ENCODE data around the gene CFAP70. TPM values are rescaled to one million over a fixed set of nuclear protein-coding genes. Genes with fewer than 3 reads are reported as not detected.

Gene CFAP70
- total and polyA plus RNA-seq, 2 of the 8 experiments (the other 6 are each of a cell fraction or from before 2014, with no cell fraction given), result 0.21 to 0.30 TPM

- no peak overlapping the region for H2BK15ac ChIP-seq (ENCODE audit: low read length)
- no peak overlapping the region for H4K8ac ChIP-seq (ENCODE audit: extremely low read depth, insufficient read depth, low read length)
- no peaks in the 10 kb centered on the region for H3K79me1 ChIP-seq (ENCODE audit: low read depth, low read length)
- no peaks in the 10 kb centered on the region for H3K23me2 ChIP-seq (ENCODE audit: low read depth, low read length)
- ChIA-PET CTCF (ENCODE audit: partially characterized antibody) (interaction anchor here (0.6 kb wide), 1 partner anchor 56 kb away, joined by 3 read pairs; no protein-coding TSS in a partner anchor), POLR2A (ENCODE audit: partially characterized antibody) (interaction anchor here (1.5 kb wide), 1 partner anchor 270 kb away, joined by 3 read pairs; no protein-coding TSS in a partner anchor)
- no peaks in the 10 kb centered on the region for H3K27me3 ChIP-seq (replicated peaks in 1 of 4; ENCODE audit: control insufficient read depth in 3 of 4, extremely low read depth in 1 of 4, insufficient read depth in 3 of 4, low read length in 3 of 4)
- H3K9me3 ChIP-seq (ENCODE audit: insufficient read depth in 2 of 2, low read depth in 1 of 2, low read length in 1 of 2), result no peaks in the 10 kb centered on the region
- no peak overlapping the region for H2BK12ac ChIP-seq (ENCODE audit: low read depth, low read length)
- H2AFZ ChIP-seq (ENCODE audit: low read length), result no peak overlapping the region
- FAIRE-seq (no peak), DNase-seq (ENCODE audit: low read depth in 1 of 2, low spot score in 2 of 2) (no peak)
- no peak overlapping the region for H3K18ac ChIP-seq (ENCODE audit: extremely low read depth, low read length)
- no peak overlapping the region for H2BK20ac ChIP-seq (ENCODE audit: low read length)
- 96% methylated on average over 3 of the region's 3 CpGs; no CpG with 5 or more reads in 1 of the 2 experiments for WGBS, 2 experiments (ENCODE audit: extremely low coverage in 1 of 2, insufficient coverage in 1 of 2, insufficient read length in 1 of 2, insufficient replicate concordance in 2 of 2, low coverage in 1 of 2, low lambda C conversion rate in 2 of 2, missing lambda C conversion rate in 1 of 2)
- H3K4me2 ChIP-seq (ENCODE audit: insufficient read depth in 1 of 2, low read depth in 2 of 2, low read length in 2 of 2), result no peak overlapping the region
- H4K5ac ChIP-seq (ENCODE audit: insufficient read length, low read depth, low read length), result no peak overlapping the region
- H3K23ac ChIP-seq (ENCODE audit: insufficient read length), result no peak overlapping the region
- H3K4ac ChIP-seq (replicated peaks; ENCODE audit: insufficient read length, low read depth, low read length), result no peak overlapping the region
- H2AK5ac ChIP-seq (ENCODE audit: low read depth, low read length), result no peak overlapping the region
- no peaks in the 10 kb centered on the region for H3K4me1 ChIP-seq (replicated peaks in 1 of 4; ENCODE audit: control insufficient read depth in 3 of 4, insufficient read depth in 4 of 4, low read length in 3 of 4)
- H3K56ac ChIP-seq (replicated peaks; ENCODE audit: insufficient read length, low read depth, low read length), result no peak overlapping the region
- H2BK5ac ChIP-seq (ENCODE audit: low read depth, low read length), result no peak overlapping the region
- H3K9ac ChIP-seq (replicated peaks in 1 of 4; ENCODE audit: extremely low read depth in 1 of 4, low read depth in 3 of 4, low read length in 3 of 4), result no peak overlapping the region
- TF ChIP-seq CBX8 (IDR thresholded peaks at IDR 0.05; ENCODE audit: borderline replicate concordance, low read depth, low read length) (no peak), EGR1 (IDR thresholded peaks at IDR 0.05; ENCODE audit: borderline replicate concordance, low read depth, low read length) (no peak), JUN (IDR thresholded peaks at IDR 0.05; ENCODE audit: low read depth, low read length) (no peak), TBP (IDR thresholded peaks at IDR 0.05; ENCODE audit: low read depth, low read length) (no peak), BCL11A (IDR thresholded peaks at IDR 0.05; ENCODE audit: low read depth in 2 of 2, low read length in 2 of 2) (no peak), TAF7 (optimal IDR thresholded peaks at IDR 0.05; ENCODE audit: borderline replicate concordance, low read depth, low read length) (no peak), SUZ12 (IDR thresholded peaks at IDR 0.05; ENCODE audit: low read length) (no peak), CHD1 (IDR thresholded peaks at IDR 0.05; ENCODE audit: low read depth, low read length) (no peak), TEAD4 (IDR thresholded peaks at IDR 0.05; ENCODE audit: low read depth, low read length) (no peak), CTBP2 (IDR thresholded peaks at IDR 0.05; ENCODE audit: borderline replicate concordance, insufficient read depth, insufficient read length, low read length) (no peak), JUND (IDR thresholded peaks at IDR 0.05; ENCODE audit: low read length) (no peak), TCF12 (IDR thresholded peaks at IDR 0.05; ENCODE audit: low read depth, low read length) (no peak)
- TF ChIP-seq, protein P1, sequence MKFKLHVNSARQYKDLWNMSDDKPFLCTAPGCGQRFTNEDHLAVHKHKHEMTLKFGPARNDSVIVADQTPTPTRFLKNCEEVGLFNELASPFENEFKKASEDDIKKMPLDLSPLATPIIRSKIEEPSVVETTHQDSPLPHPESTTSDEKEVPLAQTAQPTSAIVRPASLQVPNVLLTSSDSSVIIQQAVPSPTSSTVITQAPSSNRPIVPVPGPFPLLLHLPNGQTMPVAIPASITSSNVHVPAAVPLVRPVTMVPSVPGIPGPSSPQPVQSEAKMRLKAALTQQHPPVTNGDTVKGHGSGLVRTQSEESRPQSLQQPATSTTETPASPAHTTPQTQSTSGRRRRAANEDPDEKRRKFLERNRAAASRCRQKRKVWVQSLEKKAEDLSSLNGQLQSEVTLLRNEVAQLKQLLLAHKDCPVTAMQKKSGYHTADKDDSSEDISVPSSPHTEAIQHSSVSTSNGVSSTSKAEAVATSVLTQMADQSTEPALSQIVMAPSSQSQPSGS (IDR thresholded peaks at IDR 0.05; ENCODE audit: low read length), result no peak
- H4K20me1 ChIP-seq (replicated peaks in 1 of 2; ENCODE audit: control insufficient read depth in 1 of 2, insufficient read depth in 2 of 2, low read length in 2 of 2), result no peaks in the 10 kb centered on the region
- H3K79me2 ChIP-seq (ENCODE audit: control insufficient read depth in 1 of 2, insufficient read depth in 2 of 2, low read length in 2 of 2), result no peaks in the 10 kb centered on the region
- no peak overlapping the region for H4K91ac ChIP-seq (replicated peaks; ENCODE audit: insufficient read length, low read length)
- no peak overlapping the region for H3K27ac ChIP-seq (ENCODE audit: low read depth, low read length)
- H3K14ac ChIP-seq (ENCODE audit: insufficient read length), result no peak overlapping the region
- H3K4me3 ChIP-seq (ENCODE audit: extremely low read depth in 1 of 4, insufficient read depth in 2 of 4, low read depth in 3 of 4, low read length in 4 of 4), result no peak overlapping the region
- H2BK120ac ChIP-seq (replicated peaks; ENCODE audit: low read depth, low read length), result no peak overlapping the region
- peaks cover 0 to 3% (median 1%) of the 10 kb centered on the region in 4 experiments; a peak in 1 of 8 replicates for H3K36me3 ChIP-seq (ENCODE audit: control insufficient read depth in 2 of 4, insufficient read depth in 4 of 4, low read length in 3 of 4)
These were observed 6.3 kb upstream of the CFAP70 start for GRCh38 chr10:73364964-73365363.
